HG02938 (cell line): ENCODE data around the gene CRY2.

Source experiments
- ATAC-seq: cut with Tn5 transposase; IDR thresholded peaks from one replicate; pipeline ENCODE4 v1.9.1; 2021; ENCODE audit warnings: mild to moderate bottlenecking, moderate library complexity; ENCODE audit not compliant: unreplicated experiment

CRY2 gene

DNA sequence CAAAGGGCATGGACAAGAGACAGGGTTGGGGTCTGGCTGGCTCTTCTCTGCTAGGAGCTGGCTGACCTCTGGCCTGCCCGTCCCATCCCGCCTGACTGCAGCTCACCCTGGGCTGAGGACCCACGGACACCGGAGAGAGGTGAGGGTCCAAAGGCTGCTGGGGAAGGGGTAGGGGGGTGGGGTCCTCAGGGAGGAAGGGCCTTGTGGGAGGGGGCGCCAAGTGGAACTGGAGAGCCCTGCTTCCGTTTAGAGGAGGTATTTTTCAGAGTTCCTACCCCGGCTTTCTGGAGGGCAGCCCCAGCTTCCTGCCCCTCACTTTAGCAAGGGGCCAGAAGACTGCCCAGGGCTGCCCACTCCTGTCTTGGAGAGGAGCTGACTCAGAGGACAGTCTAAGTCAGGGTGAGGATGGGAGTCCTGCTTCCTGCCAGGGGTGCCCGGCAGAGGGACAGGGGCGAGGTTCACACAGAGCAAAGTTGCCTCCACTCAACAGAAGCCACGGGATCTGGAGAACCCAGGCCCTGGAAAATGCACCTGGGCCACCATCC lies 82.3 kb downstream of the CRY2 start:
- ATAC-seq = peak; percentile 6

DNA sequence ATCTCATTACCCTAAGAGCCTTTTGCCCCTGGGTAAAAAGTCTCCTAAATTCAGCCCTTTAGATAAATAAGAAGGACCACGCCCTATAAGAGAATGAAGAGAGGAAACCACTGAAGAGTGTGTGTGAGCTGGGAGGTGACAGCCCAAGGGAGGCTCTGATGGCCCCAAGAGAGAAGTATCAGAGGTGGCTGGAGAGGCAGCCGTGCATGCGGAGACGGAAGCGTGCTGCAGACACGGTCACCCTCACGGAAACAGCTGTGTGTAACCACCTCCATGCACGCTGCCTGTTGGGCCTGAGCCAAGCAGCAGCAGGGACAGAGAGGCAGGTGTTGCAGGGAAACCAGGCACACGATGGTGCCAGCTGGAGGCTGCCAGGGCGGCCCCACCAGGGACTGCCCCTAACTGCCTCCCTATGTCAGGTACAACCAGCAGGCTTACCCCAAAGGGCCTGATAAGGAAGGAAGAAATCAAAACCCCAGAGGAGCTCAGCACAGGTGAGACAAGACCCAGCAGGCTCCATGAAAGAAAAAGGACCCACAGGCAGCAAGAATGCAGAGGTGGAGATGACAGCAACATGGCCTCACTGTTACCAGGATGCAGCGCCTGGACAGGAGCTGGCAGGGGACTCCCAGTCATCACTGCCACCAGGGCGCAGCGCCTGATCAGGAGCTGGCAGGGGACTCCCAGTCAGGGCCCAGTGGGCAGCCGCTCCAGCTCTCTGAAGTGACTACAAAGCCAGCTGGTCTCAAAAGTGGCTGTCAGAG lies 82.9 kb downstream of the CRY2 start:
- ATAC-seq = peak; percentile 93

DNA sequence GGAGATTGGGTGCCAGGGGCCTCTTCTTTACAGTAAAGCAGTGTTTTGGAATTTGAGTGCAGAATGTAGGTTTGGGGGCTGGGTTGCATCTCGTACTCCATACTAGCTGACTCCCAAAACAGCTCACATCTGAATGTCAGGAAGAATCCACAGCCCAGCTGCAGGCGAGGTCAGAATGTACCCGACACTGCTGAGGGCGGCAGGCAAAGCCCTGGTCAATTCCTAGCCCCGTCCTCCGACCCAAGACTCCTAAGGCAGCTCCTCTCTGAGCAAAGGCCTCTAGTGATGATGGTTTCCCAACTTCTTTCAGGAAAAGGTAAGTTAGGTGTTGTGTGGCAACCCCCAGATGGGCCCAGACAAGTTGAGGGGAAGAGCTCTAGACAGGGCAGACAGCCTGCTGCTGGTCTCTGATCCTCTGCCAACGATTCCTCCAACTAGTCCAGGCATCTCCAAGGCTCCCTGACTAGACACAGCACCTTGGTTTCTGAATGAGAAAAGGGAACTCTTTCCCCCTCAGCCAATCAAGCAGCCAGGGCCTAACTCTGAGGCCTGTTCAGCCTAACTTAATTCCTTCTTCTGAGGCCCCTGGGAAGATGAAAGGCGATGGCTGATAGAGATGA lies 83.8 kb downstream of the CRY2 start:
- no peak for ATAC-seq

DNA sequence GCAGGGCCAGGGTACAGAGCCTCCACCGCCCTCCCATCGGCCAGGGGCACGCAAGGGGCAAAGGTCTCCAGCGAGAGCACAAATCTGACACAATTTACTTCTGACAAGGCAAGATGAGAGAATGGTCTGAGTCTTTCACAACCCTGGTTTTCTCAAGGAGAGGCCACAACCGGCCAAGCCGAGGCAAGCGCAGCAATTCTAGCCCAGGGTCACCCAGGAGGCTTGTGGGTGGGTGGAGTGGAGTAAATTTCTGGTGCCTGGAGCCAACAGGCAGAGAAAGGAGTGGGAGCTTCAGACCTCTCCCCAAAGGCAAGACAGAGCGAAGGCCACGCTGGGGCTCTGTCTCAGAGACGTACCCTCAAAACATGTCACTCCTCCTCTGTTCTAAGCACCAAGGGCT lies 84.5 kb downstream of the CRY2 start:
- no peak for ATAC-seq

DNA sequence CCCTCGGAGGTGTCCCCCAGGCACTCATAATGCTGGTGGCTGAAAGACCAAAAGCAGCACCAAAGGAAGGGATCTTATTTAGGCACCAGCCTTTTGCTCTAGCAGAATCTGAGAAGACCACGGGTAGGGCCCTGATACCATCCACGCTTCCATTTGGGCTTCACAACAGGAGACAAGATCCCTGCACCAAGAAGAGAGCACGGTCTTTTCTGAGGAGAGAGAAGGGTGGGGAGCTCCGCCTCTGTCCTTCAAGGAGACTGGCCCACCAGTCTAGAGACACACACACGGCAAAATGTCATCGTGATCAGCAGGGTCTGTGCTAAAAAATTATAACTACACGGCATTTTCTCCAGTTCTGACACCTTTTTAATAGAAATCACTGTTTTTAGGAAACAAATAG lies 84.9 kb downstream of the CRY2 start:
- ATAC-seq = no peak
